ENCODE data around the gene CA4.

The CA4 gene

DNA sequence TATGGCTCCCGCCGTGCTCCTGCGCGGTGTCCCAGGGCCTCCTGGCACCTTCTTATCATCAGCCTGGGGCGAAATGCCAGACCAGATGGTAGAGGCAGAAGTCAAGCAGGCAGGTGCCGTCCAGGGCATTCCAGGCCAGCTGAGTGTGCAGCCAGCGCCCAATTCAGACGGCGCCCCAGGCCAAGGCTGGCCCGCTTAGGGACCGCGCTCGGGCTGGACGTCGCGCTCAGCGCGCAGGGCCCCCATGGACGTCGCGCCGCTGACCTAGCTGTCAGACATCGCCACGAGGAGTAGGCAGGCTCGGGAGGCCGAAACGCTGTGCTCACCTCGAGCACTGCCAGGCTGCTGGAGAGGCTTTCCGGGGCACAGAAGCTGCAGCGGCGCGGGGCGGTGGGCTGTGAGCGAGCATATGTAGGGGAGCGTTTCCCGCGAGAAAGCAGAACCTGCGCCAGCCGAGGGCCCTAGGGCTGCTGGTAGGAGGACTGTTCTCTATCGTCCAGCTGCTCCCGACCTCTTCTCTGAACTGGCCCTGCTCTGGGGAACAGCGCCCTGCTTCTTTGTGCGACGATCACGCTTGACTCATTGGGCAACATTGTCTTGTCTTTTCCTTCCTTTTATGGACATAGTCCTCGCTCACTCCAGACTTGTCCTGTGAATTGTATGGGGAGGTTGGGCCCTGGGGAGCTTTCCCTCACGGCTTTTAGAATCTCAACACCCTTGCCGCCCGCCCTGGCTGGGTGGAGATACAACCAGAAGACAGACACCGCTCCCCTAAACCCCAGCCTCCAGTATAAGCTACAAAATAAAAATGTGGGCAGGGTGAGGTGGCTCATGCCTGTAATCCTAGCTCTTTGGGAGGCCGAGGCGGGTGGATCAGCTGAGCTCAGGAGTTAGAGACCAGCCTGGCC is 8.4 kb upstream of the CA4 start:
- no peak overlapping the region for H4K8ac ChIP-seq (ENCODE audit: low read length)
- H3K23ac ChIP-seq (ENCODE audit: low read length in 2 of 2): peak overlapping the region in 1 of 2 experiments; percentile 2
- H3K4me1 ChIP-seq (ENCODE audit: control insufficient read depth, insufficient read depth, low read depth, low read length): peaks cover 36% of the 10 kb centered on the region
- no peak overlapping the region for H3K4ac ChIP-seq (ENCODE audit: low read depth in 1 of 2, low read length in 2 of 2)
- H2BK120ac ChIP-seq (ENCODE audit: low read depth, low read length): no peak overlapping the region
- peak overlapping the region in 1 of 2 experiments; percentile 77 for H3K14ac ChIP-seq (ENCODE audit: low read length in 2 of 2)
- H2BK5ac ChIP-seq (ENCODE audit: low read depth, low read length, poor library complexity, severe bottlenecking): no peak overlapping the region
- no peak overlapping the region for H3K9ac ChIP-seq (ENCODE audit: low read length)
- no peaks in the 10 kb centered on the region for H3K79me1 ChIP-seq (replicated peaks; ENCODE audit: low read length, poor library complexity, severe bottlenecking)
- peaks cover 66 to 76% of the 10 kb centered on the region in 2 experiments for H3K27me3 ChIP-seq (ENCODE audit: control insufficient read depth in 1 of 2, insufficient read depth in 1 of 2, low read length in 2 of 2)
- 15% methylated on average over 44 of the region's 52 CpGs for WGBS
- DNase-seq: peak; percentile 67
- no peak overlapping the region for H3K27ac ChIP-seq (ENCODE audit: low read length, poor library complexity, severe bottlenecking)
- H2AK5ac ChIP-seq (ENCODE audit: low read length, severe bottlenecking): no peak overlapping the region
- H3K18ac ChIP-seq (ENCODE audit: low read depth in 1 of 2, low read length in 2 of 2): no peak overlapping the region
- H3K4me2 ChIP-seq (ENCODE audit: low read length, poor library complexity, severe bottlenecking): no peak overlapping the region
- H4K91ac ChIP-seq (ENCODE audit: low read length): no peak overlapping the region
- no peak overlapping the region for H2BK15ac ChIP-seq (ENCODE audit: low read depth, poor library complexity, severe bottlenecking)
- no peak overlapping the region for H2AFZ ChIP-seq (ENCODE audit: low read depth, low read length)
- H3K9me3 ChIP-seq (ENCODE audit: control insufficient read depth, low read length): no peaks in the 10 kb centered on the region
- peak overlapping the region; percentile 18 to 29 for H3K4me3 ChIP-seq (ENCODE audit: insufficient read depth in 1 of 2, low read depth in 1 of 2, low read length in 2 of 2)
- no peak overlapping the region for H2BK12ac ChIP-seq (ENCODE audit: low read length in 2 of 2)
- peaks cover 0 to 4% of the 10 kb centered on the region in 2 experiments for H3K36me3 ChIP-seq (ENCODE audit: control insufficient read depth in 1 of 2, insufficient read depth in 2 of 2, low read depth in 1 of 2, low read length in 2 of 2)

DNA sequence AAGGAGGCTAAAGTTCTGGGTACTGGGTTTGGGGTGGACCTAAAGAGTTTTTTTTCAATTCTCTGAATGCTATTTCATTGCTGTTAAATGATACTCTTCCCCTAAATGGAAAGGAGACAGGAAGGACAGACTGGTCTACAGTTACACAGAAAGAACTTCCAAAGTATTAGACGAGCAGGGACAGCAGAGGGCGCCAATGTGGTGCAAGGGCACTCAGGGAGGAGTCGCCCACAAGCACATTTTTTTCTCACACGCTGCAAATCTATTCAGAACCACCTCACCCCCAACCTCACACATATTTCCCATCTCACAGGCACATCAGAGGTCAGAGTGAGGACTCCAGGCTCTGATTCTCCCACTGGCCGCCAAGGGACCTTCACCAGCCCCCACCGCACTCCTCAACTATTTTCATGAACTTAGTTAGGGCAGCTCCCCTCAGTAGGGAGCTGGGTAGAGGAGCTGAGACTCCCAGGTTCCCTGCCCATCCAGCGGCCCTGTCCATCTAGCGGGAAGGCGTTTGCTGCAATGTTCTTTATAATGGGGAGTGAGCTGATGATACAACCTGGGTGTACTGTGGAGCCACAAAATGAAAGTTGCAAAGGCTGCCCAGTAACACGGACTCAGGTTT is 6.8 kb upstream of the CA4 start:
- peak overlapping the region; percentile 57 for H2AFZ ChIP-seq (ENCODE audit: low read depth, low read length)
- H3K4me1 ChIP-seq (ENCODE audit: control insufficient read depth, insufficient read depth, low read depth, low read length): peaks cover 36% of the 10 kb centered on the region
- no peak overlapping the region for H3K18ac ChIP-seq (ENCODE audit: low read depth in 1 of 2, low read length in 2 of 2)
- no peak overlapping the region for H2AK5ac ChIP-seq (ENCODE audit: low read length, severe bottlenecking)
- no peak overlapping the region for H2BK120ac ChIP-seq (ENCODE audit: low read depth, low read length)
- no peak overlapping the region for H2BK12ac ChIP-seq (ENCODE audit: low read length in 2 of 2)
- peak overlapping the region in 1 of 2 experiments; percentile 19 for H3K23ac ChIP-seq (ENCODE audit: low read length in 2 of 2)
- no peak overlapping the region for H4K91ac ChIP-seq (ENCODE audit: low read length)
- H3K9me3 ChIP-seq (ENCODE audit: control insufficient read depth, low read length): no peaks in the 10 kb centered on the region
- DNase-seq: peak; percentile 89
- no peak overlapping the region for H3K4ac ChIP-seq (ENCODE audit: low read depth in 1 of 2, low read length in 2 of 2)
- peaks cover 0 to 4% of the 10 kb centered on the region in 2 experiments for H3K36me3 ChIP-seq (ENCODE audit: control insufficient read depth in 1 of 2, insufficient read depth in 2 of 2, low read depth in 1 of 2, low read length in 2 of 2)
- H3K4me3 ChIP-seq (ENCODE audit: insufficient read depth in 1 of 2, low read depth in 1 of 2, low read length in 2 of 2): peak overlapping the region in 1 of 2 experiments; percentile 70
- 12% methylated on average over 9 of the region's 10 CpGs for WGBS
- H3K79me1 ChIP-seq (replicated peaks; ENCODE audit: low read length, poor library complexity, severe bottlenecking): no peaks in the 10 kb centered on the region
- no peak overlapping the region for H3K27ac ChIP-seq (ENCODE audit: low read length, poor library complexity, severe bottlenecking)
- H4K8ac ChIP-seq (ENCODE audit: low read length): no peak overlapping the region
- no peak overlapping the region for H2BK15ac ChIP-seq (ENCODE audit: low read depth, poor library complexity, severe bottlenecking)
- H3K9ac ChIP-seq (ENCODE audit: low read length): peak overlapping the region; percentile 90
- no peak overlapping the region for H2BK5ac ChIP-seq (ENCODE audit: low read depth, low read length, poor library complexity, severe bottlenecking)
- H3K4me2 ChIP-seq (ENCODE audit: low read length, poor library complexity, severe bottlenecking): peak overlapping the region; percentile 24
- no peak overlapping the region for H3K14ac ChIP-seq (ENCODE audit: low read length in 2 of 2)
- H3K27me3 ChIP-seq (ENCODE audit: control insufficient read depth in 1 of 2, insufficient read depth in 1 of 2, low read length in 2 of 2): peaks cover 74 to 76% of the 10 kb centered on the region in 2 experiments

DNA sequence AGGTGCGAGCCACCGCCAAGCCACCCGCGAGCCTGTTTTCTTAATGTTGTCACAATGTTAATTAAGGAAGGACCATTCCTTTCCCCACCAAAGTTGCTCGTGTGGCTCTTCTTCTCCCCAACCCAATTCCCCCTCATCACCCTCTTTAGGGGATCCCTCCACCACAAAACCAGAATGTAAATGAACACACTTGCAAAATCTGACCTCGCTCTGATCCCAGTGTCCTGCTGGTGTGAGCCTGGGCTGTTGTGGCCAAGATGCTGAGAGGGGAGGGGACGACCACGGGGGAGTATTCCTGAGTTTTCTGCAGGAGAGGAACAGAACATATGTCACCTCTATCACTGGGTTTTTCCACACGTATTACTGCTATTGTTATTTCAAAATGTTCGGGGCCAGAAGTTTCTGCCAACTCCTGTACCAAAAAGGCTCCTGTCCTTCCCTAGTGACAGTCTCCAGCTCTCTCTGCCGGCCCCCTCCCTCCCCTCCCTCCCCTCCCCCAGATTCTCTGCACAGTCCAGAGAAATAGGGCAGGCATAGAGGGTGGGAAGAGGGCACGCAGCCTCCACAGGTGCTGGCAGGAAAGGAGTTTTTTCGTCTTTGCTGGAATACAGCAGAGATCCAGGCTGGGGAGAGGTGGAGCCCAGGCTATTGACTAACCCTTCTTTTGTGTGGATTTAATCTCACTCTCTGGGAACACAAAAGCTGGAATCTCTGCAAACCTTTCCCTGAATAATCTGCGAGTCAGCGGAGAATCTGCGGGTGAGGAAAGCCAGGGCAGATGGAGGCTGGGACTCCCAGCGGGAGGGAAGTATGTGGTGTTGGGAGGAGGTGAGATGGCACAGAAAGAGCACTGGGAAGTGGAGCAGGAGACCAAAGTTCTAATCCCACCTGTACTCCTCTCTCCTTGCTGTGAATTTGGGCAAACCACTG is 4.5 kb upstream of the CA4 start:
- Histone ChIP-seq H3K9me3 (ENCODE audit: control insufficient read depth, low read length) (no peaks in the 10 kb centered on the region), H3K14ac (ENCODE audit: low read length in 2 of 2) (no peak overlapping the region), H3K4ac (ENCODE audit: low read depth in 1 of 2, low read length in 2 of 2) (no peak overlapping the region), H2BK5ac (ENCODE audit: low read depth, low read length, poor library complexity, severe bottlenecking) (no peak overlapping the region), H2AK5ac (ENCODE audit: low read length, severe bottlenecking) (no peak overlapping the region), H3K27me3 (ENCODE audit: control insufficient read depth in 1 of 2, insufficient read depth in 1 of 2, low read length in 2 of 2) (peaks cover 75 to 76% of the 10 kb centered on the region in 2 experiments), H3K36me3 (ENCODE audit: control insufficient read depth in 1 of 2, insufficient read depth in 2 of 2, low read depth in 1 of 2, low read length in 2 of 2) (peaks cover 0 to 4% of the 10 kb centered on the region in 2 experiments), H2AFZ (ENCODE audit: low read depth, low read length) (no peak overlapping the region), H3K4me2 (ENCODE audit: low read length, poor library complexity, severe bottlenecking) (no peak overlapping the region), H4K91ac (ENCODE audit: low read length) (no peak overlapping the region), H3K4me3 (ENCODE audit: insufficient read depth in 1 of 2, low read depth in 1 of 2, low read length in 2 of 2) (no peak overlapping the region), H4K8ac (ENCODE audit: low read length) (no peak overlapping the region), H3K9ac (ENCODE audit: low read length) (no peak overlapping the region), H3K23ac (ENCODE audit: low read length in 2 of 2) (no peak overlapping the region), H3K79me1 (replicated peaks; ENCODE audit: low read length, poor library complexity, severe bottlenecking) (no peaks in the 10 kb centered on the region), H3K27ac (ENCODE audit: low read length, poor library complexity, severe bottlenecking) (no peak overlapping the region), H2BK120ac (ENCODE audit: low read depth, low read length) (no peak overlapping the region), H2BK15ac (ENCODE audit: low read depth, poor library complexity, severe bottlenecking) (no peak overlapping the region), H2BK12ac (ENCODE audit: low read length in 2 of 2) (no peak overlapping the region), H3K18ac (ENCODE audit: low read depth in 1 of 2, low read length in 2 of 2) (no peak overlapping the region), H3K4me1 (ENCODE audit: control insufficient read depth, insufficient read depth, low read depth, low read length) (peaks cover 32% of the 10 kb centered on the region)
- 27% methylated on average over 13 of the region's 17 CpGs for whole genome bisulfite sequencing
- no peak for DNase-seq
